Measurements from ENCODE around the gene TNK2.
"Not testable (repeated sequence)": the region's sequence is repeated elsewhere in the genome, so short reads cannot be mapped to it uniquely, and the experiment has no call there.

TNK2 gene

DNA sequence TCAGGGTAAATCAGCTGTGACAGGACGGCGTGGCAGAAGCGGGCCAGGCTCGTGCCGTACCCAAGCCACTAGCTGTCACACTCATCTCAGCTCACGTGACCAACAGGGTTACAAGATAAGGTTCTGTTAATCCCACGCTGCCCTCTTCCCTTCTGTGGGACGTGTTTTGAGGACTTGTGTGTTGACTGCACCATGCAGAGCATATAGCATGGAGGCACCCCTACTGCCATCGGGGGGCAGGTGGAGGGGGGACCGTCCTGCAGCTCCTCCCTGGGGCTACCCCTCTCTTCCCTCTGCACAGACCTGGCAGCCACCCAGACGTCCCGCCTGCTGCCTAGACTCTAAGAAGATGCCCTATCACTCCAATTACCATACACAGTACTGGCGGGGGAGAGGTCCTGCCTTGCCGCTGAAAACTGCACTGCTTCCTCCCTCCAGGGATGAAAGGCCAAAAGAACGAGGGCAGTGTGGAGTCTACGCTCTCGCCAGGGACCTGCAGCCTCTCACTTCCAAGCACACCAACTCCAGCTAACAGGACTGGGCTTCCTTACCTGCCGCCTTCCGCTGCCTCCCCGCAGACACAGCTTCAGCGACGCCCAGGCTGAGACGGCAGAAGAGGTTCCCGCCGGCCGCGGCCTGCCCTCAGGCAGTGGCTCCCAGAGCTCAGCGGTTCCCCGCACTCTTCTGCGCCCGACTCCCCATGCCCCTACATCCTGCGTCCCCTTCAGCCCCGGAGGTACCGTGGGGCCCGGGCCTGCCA is at the start of gene TNK2:
Gene TNK2 (minus strand): TSS at position 618 of the 760 bp plus-strand sequence. CDS start 19,963 bp downstream, outside the sequence.
- Histone ChIP-seq H3K9me3 (ENCODE audit: control insufficient read depth in 2 of 2, low read length in 2 of 2) (no peaks in the 10 kb centered on the region), H3K27ac (ENCODE audit: low read depth in 2 of 2, low read length in 2 of 2) (peak within 1 kb of the TSS; percentile 60 to 91), H3K9ac (ENCODE audit: low read depth in 1 of 2, low read length in 2 of 2) (peak within 1 kb of the TSS; percentile 44 to 61), H3K27me3 (ENCODE audit: control insufficient read depth in 2 of 2, insufficient read depth in 2 of 2, low read length in 2 of 2) (no peaks in the 10 kb centered on the region), H3K4me3 (ENCODE audit: low read length in 2 of 2) (peak within 1 kb of the TSS; percentile 59 to 67), H3K36me3 (ENCODE audit: control insufficient read depth in 2 of 2, insufficient read depth in 2 of 2, low read length in 2 of 2) (no peaks in the 10 kb centered on the region), H3K4me1 (ENCODE audit: control insufficient read depth in 2 of 2, insufficient read depth in 2 of 2, low read length in 2 of 2) (peaks cover 24 to 35% of the 10 kb centered on the region in 2 donors)

DNA sequence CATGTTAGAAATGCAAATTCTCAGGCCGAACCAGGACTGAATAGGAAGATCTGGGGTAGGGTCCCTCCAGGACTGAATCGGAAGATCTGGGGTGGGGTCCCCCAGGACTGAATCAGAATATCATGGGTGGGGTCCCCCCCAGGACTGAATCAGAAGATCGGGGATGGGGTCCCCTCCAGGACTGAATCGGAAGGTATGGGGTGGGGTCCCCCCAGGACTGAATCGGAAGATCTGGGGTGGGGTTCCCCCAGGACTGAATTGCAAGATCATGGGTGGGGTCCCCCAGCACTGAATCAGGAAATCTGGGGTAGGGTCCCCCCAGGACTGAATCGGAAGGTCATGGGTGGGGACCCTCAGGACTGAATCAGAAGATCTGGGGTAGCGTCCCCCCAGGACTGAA is 48.2 kb upstream of the TNK2 start:
- H3K4me1 ChIP-seq (ENCODE audit: control insufficient read depth in 2 of 2, insufficient read depth in 2 of 2, low read length in 2 of 2) = no peaks in the 10 kb centered on the region
- no peak overlapping the region for H3K4me3 ChIP-seq (ENCODE audit: low read length in 2 of 2)
- peaks cover 0 to 7% of the 10 kb centered on the region in 2 donors for H3K36me3 ChIP-seq (ENCODE audit: control insufficient read depth in 2 of 2, insufficient read depth in 2 of 2, low read length in 2 of 2)
- H3K27me3 ChIP-seq (ENCODE audit: control insufficient read depth in 2 of 2, insufficient read depth in 2 of 2, low read length in 2 of 2) = no peaks in the 10 kb centered on the region
- H3K9me3 ChIP-seq (ENCODE audit: control insufficient read depth in 2 of 2, low read length in 2 of 2) = no peaks in the 10 kb centered on the region
- H3K27ac ChIP-seq (ENCODE audit: low read depth in 2 of 2, low read length in 2 of 2) = no peak overlapping the region
- no peak overlapping the region for H3K9ac ChIP-seq (ENCODE audit: low read depth in 1 of 2, low read length in 2 of 2)

DNA sequence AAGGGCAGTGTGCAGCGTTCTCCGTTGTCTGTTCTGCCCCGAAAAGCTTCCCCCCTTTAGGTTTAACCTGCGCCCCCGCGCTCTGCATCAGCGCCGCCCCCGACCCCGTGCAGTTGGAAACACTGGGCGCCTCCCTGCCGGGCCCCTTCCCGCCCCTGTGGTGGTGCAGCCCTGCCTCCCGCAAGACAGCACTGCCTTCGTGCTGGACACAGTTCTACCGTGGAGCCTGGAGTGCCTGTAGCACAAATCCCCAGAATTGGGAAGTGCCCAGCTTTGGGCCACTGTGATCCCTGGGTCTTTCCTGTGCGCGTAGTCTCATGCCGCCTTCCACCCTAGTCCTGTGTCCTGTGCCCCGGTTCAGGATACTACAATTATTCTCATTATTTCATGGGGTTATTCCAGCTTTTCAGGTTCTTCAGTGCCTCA is 47.1 kb upstream of the TNK2 start:
- not testable (repeated sequence) for H3K9me3 ChIP-seq (ENCODE audit: control insufficient read depth in 2 of 2, low read length in 2 of 2); H3K9ac ChIP-seq (ENCODE audit: low read depth in 1 of 2, low read length in 2 of 2); H3K27ac ChIP-seq (ENCODE audit: low read depth in 2 of 2, low read length in 2 of 2); H3K36me3 ChIP-seq (ENCODE audit: control insufficient read depth in 2 of 2, insufficient read depth in 2 of 2, low read length in 2 of 2); H3K4me1 ChIP-seq (ENCODE audit: control insufficient read depth in 2 of 2, insufficient read depth in 2 of 2, low read length in 2 of 2); H3K27me3 ChIP-seq (ENCODE audit: control insufficient read depth in 2 of 2, insufficient read depth in 2 of 2, low read length in 2 of 2)
- peak overlapping the region in 1 of 2 donors; percentile 31 for H3K4me3 ChIP-seq (ENCODE audit: low read length in 2 of 2)

DNA sequence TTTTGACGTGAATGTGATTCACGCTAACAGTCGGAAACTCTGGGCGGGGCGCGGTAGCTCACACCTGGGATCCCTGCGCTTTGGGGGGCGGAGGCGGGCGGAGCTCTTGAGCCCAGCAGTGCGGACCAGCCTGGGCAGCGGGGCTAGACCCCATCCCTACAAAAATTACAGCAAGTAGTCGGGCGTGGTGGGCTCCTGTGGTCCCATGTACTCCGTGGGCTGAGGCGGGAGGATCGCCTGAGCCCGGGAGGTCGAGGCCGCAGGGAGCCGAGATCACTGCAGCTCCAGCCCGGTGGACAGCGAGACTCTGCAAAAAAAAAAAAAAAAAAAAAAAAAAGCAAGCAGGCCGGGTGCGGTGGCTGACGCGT is 46.4 kb upstream of the TNK2 start:
- peak overlapping the region in 1 of 2 donors; percentile 43 for H3K27ac ChIP-seq (ENCODE audit: low read depth in 2 of 2, low read length in 2 of 2)
- H3K27me3 ChIP-seq (ENCODE audit: control insufficient read depth in 2 of 2, insufficient read depth in 2 of 2, low read length in 2 of 2); H3K36me3 ChIP-seq (ENCODE audit: control insufficient read depth in 2 of 2, insufficient read depth in 2 of 2, low read length in 2 of 2); H3K9ac ChIP-seq (ENCODE audit: low read depth in 1 of 2, low read length in 2 of 2); H3K4me1 ChIP-seq (ENCODE audit: control insufficient read depth in 2 of 2, insufficient read depth in 2 of 2, low read length in 2 of 2); H3K9me3 ChIP-seq (ENCODE audit: control insufficient read depth in 2 of 2, low read length in 2 of 2): not testable (repeated sequence)
- H3K4me3 ChIP-seq (ENCODE audit: low read length in 2 of 2) = peak overlapping the region in 1 of 2 donors; percentile 31

DNA sequence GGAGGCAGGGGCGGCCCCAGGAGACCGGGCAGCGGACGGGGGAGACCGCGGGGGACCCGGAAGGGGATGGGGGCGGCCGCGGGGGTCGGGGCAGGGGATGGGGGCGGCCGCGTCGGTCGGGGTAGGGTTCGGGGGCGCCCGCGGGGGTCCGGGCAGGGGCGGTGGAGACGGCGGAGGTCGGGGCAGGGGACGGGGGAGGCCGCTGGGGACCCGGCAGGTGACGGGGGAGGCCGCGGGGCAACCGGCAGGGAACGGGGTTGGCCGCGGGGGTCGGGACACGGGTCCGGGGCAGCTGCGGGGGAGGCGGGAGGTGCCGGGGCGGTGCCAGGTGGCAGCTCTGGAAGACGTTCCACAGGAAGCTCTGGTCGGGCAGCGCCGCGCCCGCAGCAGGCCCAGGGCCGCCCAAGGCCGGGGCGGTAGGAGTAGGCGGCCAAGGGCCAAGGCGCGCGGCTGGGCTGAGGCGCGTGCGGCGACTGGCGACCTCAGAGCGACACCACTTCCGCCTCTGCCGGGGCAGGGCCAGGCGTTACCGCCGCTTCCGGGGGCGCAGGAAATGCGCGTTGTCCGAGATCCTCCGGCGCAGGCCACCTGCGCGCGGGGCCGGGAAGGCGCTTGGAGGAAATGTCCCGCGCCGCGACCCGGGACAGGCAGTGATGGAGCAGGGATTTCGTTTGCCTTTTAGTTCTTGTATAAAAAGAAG is 45.9 kb upstream of the TNK2 start:
- not testable (repeated sequence) for H3K4me1 ChIP-seq (ENCODE audit: control insufficient read depth in 2 of 2, insufficient read depth in 2 of 2, low read length in 2 of 2); H3K9ac ChIP-seq (ENCODE audit: low read depth in 1 of 2, low read length in 2 of 2); H3K9me3 ChIP-seq (ENCODE audit: control insufficient read depth in 2 of 2, low read length in 2 of 2); H3K27me3 ChIP-seq (ENCODE audit: control insufficient read depth in 2 of 2, insufficient read depth in 2 of 2, low read length in 2 of 2); H3K36me3 ChIP-seq (ENCODE audit: control insufficient read depth in 2 of 2, insufficient read depth in 2 of 2, low read length in 2 of 2)
- Histone ChIP-seq H3K27ac (ENCODE audit: low read depth in 2 of 2, low read length in 2 of 2) (peak overlapping the region in 1 of 2 donors; percentile 43), H3K4me3 (ENCODE audit: low read length in 2 of 2) (peak overlapping the region in 1 of 2 donors; percentile 31)

DNA sequence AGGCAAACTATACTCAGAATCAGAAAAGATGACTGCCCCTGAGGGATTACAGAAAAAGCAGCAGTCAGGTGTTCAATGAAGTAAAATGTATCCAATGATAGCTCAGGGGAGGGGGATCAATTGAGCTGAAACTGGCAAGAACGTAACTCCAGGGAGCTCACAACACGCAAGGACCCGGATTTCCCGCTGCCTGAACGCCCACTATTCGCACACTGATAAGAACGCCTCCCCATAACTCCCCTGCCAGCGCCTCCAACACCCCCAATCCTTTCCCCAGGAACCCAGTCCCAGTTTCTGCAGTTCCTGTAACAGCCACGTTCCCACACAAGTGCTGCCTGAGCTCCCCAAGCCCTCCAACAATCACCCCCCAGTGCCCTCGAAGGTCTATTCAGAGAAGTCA is 44.2 kb upstream of the TNK2 start:
- H3K4me3 ChIP-seq (ENCODE audit: low read length in 2 of 2) = peak overlapping the region in 1 of 2 donors; percentile 20
- not testable (repeated sequence) for H3K27me3 ChIP-seq (ENCODE audit: control insufficient read depth in 2 of 2, insufficient read depth in 2 of 2, low read length in 2 of 2); H3K4me1 ChIP-seq (ENCODE audit: control insufficient read depth in 2 of 2, insufficient read depth in 2 of 2, low read length in 2 of 2); H3K9ac ChIP-seq (ENCODE audit: low read depth in 1 of 2, low read length in 2 of 2); H3K36me3 ChIP-seq (ENCODE audit: control insufficient read depth in 2 of 2, insufficient read depth in 2 of 2, low read length in 2 of 2); H3K27ac ChIP-seq (ENCODE audit: low read depth in 2 of 2, low read length in 2 of 2); H3K9me3 ChIP-seq (ENCODE audit: control insufficient read depth in 2 of 2, low read length in 2 of 2)

DNA sequence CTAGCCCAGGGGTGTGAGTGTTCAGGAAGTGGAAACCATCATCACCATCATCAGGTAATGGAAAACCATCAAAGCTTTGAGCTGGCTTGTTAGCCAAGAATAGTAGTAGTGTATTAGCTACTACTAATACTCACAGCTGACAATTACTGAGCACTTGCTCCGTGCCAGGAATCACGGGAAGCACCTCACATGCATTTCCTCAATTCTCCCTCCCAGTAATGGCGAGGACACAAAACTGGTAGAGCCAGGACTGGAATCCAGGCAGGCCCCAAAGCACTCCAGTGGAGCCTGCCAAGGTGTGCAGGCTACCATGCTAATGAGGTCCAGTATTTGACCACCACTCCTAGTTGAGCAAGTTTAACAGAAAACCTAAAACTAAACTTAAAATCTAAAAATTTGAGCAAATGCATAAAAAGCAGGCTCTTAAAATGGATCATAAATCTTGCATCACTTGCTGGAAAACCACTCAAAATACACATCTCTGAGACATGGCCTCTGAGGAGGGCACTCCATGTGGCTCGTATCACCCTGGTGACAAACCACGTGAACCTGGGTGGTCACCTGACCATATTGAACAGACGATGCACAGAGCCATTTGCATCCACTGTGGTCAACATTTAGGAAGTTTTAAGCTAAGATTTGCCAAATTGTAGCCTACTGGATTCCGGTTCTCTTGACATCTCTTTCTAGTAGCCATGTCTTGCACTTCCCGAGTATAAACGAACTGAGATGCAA is 43.3 kb upstream of the TNK2 start:
- not testable (repeated sequence) for H3K27me3 ChIP-seq (ENCODE audit: control insufficient read depth in 2 of 2, insufficient read depth in 2 of 2, low read length in 2 of 2); H3K4me3 ChIP-seq (ENCODE audit: low read length in 2 of 2); H3K9me3 ChIP-seq (ENCODE audit: control insufficient read depth in 2 of 2, low read length in 2 of 2); H3K36me3 ChIP-seq (ENCODE audit: control insufficient read depth in 2 of 2, insufficient read depth in 2 of 2, low read length in 2 of 2); H3K4me1 ChIP-seq (ENCODE audit: control insufficient read depth in 2 of 2, insufficient read depth in 2 of 2, low read length in 2 of 2); H3K27ac ChIP-seq (ENCODE audit: low read depth in 2 of 2, low read length in 2 of 2); H3K9ac ChIP-seq (ENCODE audit: low read depth in 1 of 2, low read length in 2 of 2)

DNA sequence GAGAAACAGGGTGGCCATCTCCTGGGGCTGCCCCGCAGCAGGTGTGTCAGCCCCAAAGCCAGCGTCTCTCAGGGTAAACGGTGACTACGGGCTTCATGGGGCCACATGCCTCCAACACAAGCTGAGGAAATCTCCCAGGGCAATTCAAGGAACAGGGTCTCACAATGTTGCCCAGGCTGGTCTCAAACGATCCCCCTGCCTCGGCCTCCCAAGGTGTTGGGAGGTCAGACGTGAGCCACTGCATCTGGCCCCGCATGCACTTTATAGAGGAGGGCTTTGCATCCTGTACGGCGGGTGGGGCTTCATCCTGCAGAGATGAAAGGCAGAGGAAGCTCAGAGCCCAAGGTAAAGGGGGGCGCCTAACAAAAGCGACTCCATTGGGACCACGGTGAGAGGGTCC is 42.4 kb upstream of the TNK2 start:
- not testable (repeated sequence) for H3K4me1 ChIP-seq (ENCODE audit: control insufficient read depth in 2 of 2, insufficient read depth in 2 of 2, low read length in 2 of 2); H3K27me3 ChIP-seq (ENCODE audit: control insufficient read depth in 2 of 2, insufficient read depth in 2 of 2, low read length in 2 of 2)

DNA sequence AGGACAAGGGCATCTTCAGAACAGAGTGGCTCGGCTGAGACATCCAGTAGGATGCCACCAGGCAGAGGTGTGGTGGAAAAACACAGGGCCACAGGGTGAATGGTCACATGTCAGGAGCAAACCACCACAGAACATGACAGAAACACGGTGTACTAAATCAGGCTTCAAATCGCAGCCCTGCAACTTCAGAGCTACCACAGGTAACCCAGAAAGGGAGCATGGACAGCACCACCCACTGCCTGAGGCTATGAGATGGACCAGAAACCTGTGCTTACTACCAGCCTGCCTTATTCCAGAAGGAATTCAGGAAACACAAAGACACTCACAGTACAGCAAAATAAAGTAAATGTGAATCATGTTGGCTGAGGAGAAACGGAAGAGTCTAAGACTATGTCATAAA is 41.8 kb upstream of the TNK2 start:
- not testable (repeated sequence) for H3K4me3 ChIP-seq (ENCODE audit: low read length in 2 of 2); H3K27ac ChIP-seq (ENCODE audit: low read depth in 2 of 2, low read length in 2 of 2); H3K9ac ChIP-seq (ENCODE audit: low read depth in 1 of 2, low read length in 2 of 2); H3K4me1 ChIP-seq (ENCODE audit: control insufficient read depth in 2 of 2, insufficient read depth in 2 of 2, low read length in 2 of 2); H3K36me3 ChIP-seq (ENCODE audit: control insufficient read depth in 2 of 2, insufficient read depth in 2 of 2, low read length in 2 of 2); H3K9me3 ChIP-seq (ENCODE audit: control insufficient read depth in 2 of 2, low read length in 2 of 2); H3K27me3 ChIP-seq (ENCODE audit: control insufficient read depth in 2 of 2, insufficient read depth in 2 of 2, low read length in 2 of 2)

More for the DNA sequence above, 42.4 kb upstream of the TNK2 start:
- not testable (repeated sequence) for H3K36me3 ChIP-seq (ENCODE audit: control insufficient read depth in 2 of 2, insufficient read depth in 2 of 2, low read length in 2 of 2); H3K4me3 ChIP-seq (ENCODE audit: low read length in 2 of 2); H3K9me3 ChIP-seq (ENCODE audit: control insufficient read depth in 2 of 2, low read length in 2 of 2); H3K9ac ChIP-seq (ENCODE audit: low read depth in 1 of 2, low read length in 2 of 2); H3K27ac ChIP-seq (ENCODE audit: low read depth in 2 of 2, low read length in 2 of 2)
